Activated CD4-positive, alpha-beta T cell treated with anti-CD3 and anti-CD28 coated beads, Interleukin-2, Interleukin-4, amounts not matched to agents 100 ng/mL and 50 ng/mL, durations not matched to agents 16 hours and 8 hours (primary cell): Measurements from ENCODE around the gene TTYH2.

Source experiments
- DNase-seq: peaks from one replicate; pipeline ENCODE4 v3.0.0-alpha.2; 2020; ENCODE audit warnings: low spot score

Gene TTYH2

GRCh38 chr17:74196541-74197317 lies 16.6 kb upstream of the TTYH2 start:
- DNase-seq: no peak

- DNase-seq: no peak
Measured at GRCh38 chr17:74197801-74198200, 15.6 kb upstream of the TTYH2 start.

- no peak for DNase-seq
Measured at GRCh38 chr17:74198694-74199093, 14.7 kb upstream of the TTYH2 start.

GRCh38 chr17:74199306-74200092 lies 13.9 kb upstream of the TTYH2 start:
- DNase-seq: peak; percentile 73

- DNase-seq: no peak
Measured at GRCh38 chr17:74200112-74200511, 13.3 kb upstream of the TTYH2 start.

GRCh38 chr17:74201250-74201649 lies 12.1 kb upstream of the TTYH2 start:
- no peak for DNase-seq

- no peak for DNase-seq
Measured at GRCh38 chr17:74201948-74202347, 11.4 kb upstream of the TTYH2 start.

- DNase-seq: no peak
Measured at GRCh38 chr17:74202938-74203337, 10.4 kb upstream of the TTYH2 start.

- peak; percentile 98 for DNase-seq
Measured at GRCh38 chr17:74203439-74204240, 9.7 kb upstream of the TTYH2 start, which contains the start of gene RPL38. Gene RPL38, plus strand, starts transcription at chr17:74203678. Its CDS starts 278 bp downstream, at chr17:74203956.

GRCh38 chr17:74204474-74204873 lies 8.9 kb upstream of the TTYH2 start:
- no peak for DNase-seq

- DNase-seq: no peak
Measured at GRCh38 chr17:74205274-74205673, 8.1 kb upstream of the TTYH2 start.

GRCh38 chr17:74206332-74206818 lies 7.0 kb upstream of the TTYH2 start:
- no peak for DNase-seq

GRCh38 chr17:74210191-74211140 lies 2.9 kb upstream of the TTYH2 start:
- peak; percentile 81 for DNase-seq

- DNase-seq: no peak
Measured at GRCh38 chr17:74211141-74211911, 2.0 kb upstream of the TTYH2 start.

- DNase-seq: no peak
Measured at GRCh38 chr17:74211912-74212208, 1.5 kb upstream of the TTYH2 start.

GRCh38 chr17:74212209-74212912 lies 1.0 kb upstream of the TTYH2 start:
- no peak for DNase-seq

- DNase-seq: no peak
Measured at GRCh38 chr17:74213861-74214391, 555 bp downstream of the TTYH2 start.

- DNase-seq: no peak
Measured at GRCh38 chr17:74214484-74215341, 1.3 kb downstream of the TTYH2 start.

GRCh38 chr17:74215342-74215727 lies 2.0 kb downstream of the TTYH2 start:
- DNase-seq: no peak
